Neural cell (in vitro differentiated cells): ENCODE results near the gene FAM193A. TPM values are rescaled to one million over a fixed set of nuclear protein-coding genes. Genes with fewer than 3 reads are reported as not detected.

ENCODE experiments used
- H2AFZ ChIP-seq: fragments of 200-600, 300-800 bp; sonication (generic), shearing (Covaris generic); 2 replicates; pipeline ENCODE4 v1.6.0; 2014; ENCODE audit warnings: low read depth, mild to moderate bottlenecking, antibody characterized with exemption, low read length, moderate library complexity
- H3F3A ChIP-seq: fragments of 200-600 bp; shearing (Covaris generic); 2 replicates; pipeline ENCODE4 v1.6.1; 2016; ENCODE audit warnings: mild to moderate bottlenecking, moderate library complexity, mixed read lengths, antibody characterized with exemption, low read length; ENCODE audit not compliant: insufficient read depth, poor library complexity, severe bottlenecking
- H3K27ac ChIP-seq: fragments of 200-600, 300-800 bp; sonication (generic), shearing (Covaris generic); 2 replicates; pipeline ENCODE4 v1.5.1; 2014; ENCODE audit warnings: mild to moderate bottlenecking, low read length, moderate library complexity
- H3K27me3 ChIP-seq: fragments of 300-800, 200-600 bp; sonication (generic), shearing (Covaris generic); 2 replicates; pipeline ENCODE4 v1.6.0; 2014; ENCODE audit warnings: mild to moderate bottlenecking, low read depth, low read length, moderate library complexity; ENCODE audit not compliant: insufficient read depth
- H3K36me3 ChIP-seq: fragments of 300-800, 200-600 bp; sonication (generic), shearing (Covaris generic); 2 replicates; pipeline ENCODE4 v1.5.1; 2014; ENCODE audit warnings: mild to moderate bottlenecking, antibody characterized with exemption, low read length, moderate library complexity; ENCODE audit not compliant: insufficient read depth
- H3K4me2 ChIP-seq: fragments of 300-800, 200-600 bp; sonication (generic), shearing (Covaris generic); 2 replicates; pipeline ENCODE4 v1.6.0; 2014; ENCODE audit warnings: mild to moderate bottlenecking, low read length
- H3K4me3 ChIP-seq: fragments of 300-800, 200-600 bp; sonication (generic), shearing (Covaris generic); 2 replicates; pipeline ENCODE4 v1.5.1; 2014; ENCODE audit warnings: mild to moderate bottlenecking, low read length, moderate library complexity
- H3K79me2 ChIP-seq: fragments of 200-600 bp; shearing (Covaris generic); replicated peaks from 2 replicates; pipeline ENCODE4 v1.6.0; 2014; ENCODE audit warnings: mild to moderate bottlenecking, low read length, moderate library complexity; ENCODE audit not compliant: insufficient read depth
- H3K9ac ChIP-seq: fragments of 300-800, 200-600 bp; sonication (generic), shearing (Covaris generic); 2 replicates; pipeline ENCODE4 v1.6.1; 2016; ENCODE audit warnings: mild to moderate bottlenecking, low read length, mixed read lengths
- H3K9me2 ChIP-seq: fragments of 200-600 bp; shearing (Covaris generic); 2 replicates; pipeline ENCODE4 v1.6.1; 2016; ENCODE audit warnings: mild to moderate bottlenecking, low read length, mixed read lengths; ENCODE audit not compliant: insufficient read depth
- H3K9me3 ChIP-seq: fragments of 200-600, 300-800 bp; sonication (generic), shearing (Covaris generic); 2 replicates; pipeline ENCODE4 v1.6.1; 2016; ENCODE audit warnings: mild to moderate bottlenecking, mixed run types, low read length, moderate library complexity, mixed read lengths
- H4K20me1 ChIP-seq: fragments of 200-600 bp; shearing (Covaris generic); 2 replicates; pipeline ENCODE4 v1.6.1; 2016; ENCODE audit warnings: mild to moderate bottlenecking, mixed run types; ENCODE audit not compliant: insufficient read depth
- EP300 ChIP-seq: fragments of 450-650 bp; conservative IDR thresholded peaks from 2 replicates; pipeline ENCODE4 v1.6.1; 2014; ENCODE audit warnings: antibody characterized with exemption, mild to moderate bottlenecking, moderate library complexity; ENCODE audit not compliant: poor library complexity, severe bottlenecking
- EZH2 ChIP-seq: fragments of 200-600, 300-800 bp; shearing (Covaris generic), sonication (generic); IDR thresholded peaks from 2 replicates; pipeline ENCODE4 v1.6.1; 2014; ENCODE audit warnings: antibody characterized with exemption, low read length, borderline replicate concordance, mild to moderate bottlenecking; ENCODE audit not compliant: insufficient read depth, poor library complexity, severe bottlenecking
- MXI1 ChIP-seq: fragments of 450-650 bp; conservative IDR thresholded peaks from 2 replicates; pipeline ENCODE4 v1.6.1; 2014; ENCODE audit warnings: antibody characterized with exemption, mild to moderate bottlenecking; ENCODE audit not compliant: poor library complexity, severe bottlenecking
- POLR2AphosphoS5 ChIP-seq: IDR thresholded peaks from 2 replicates; pipeline ENCODE4 v1.6.1; 2012
- RAD21 ChIP-seq: fragments of 450-650 bp; conservative IDR thresholded peaks from 2 replicates; pipeline ENCODE4 v1.6.1; 2014; ENCODE audit warnings: antibody characterized with exemption, mild to moderate bottlenecking, moderate library complexity
- SMC3 ChIP-seq: fragments of 450-650 bp; conservative IDR thresholded peaks from 2 replicates; pipeline ENCODE4 v1.6.1; 2014; ENCODE audit warnings: antibody characterized with exemption, mild to moderate bottlenecking, moderate library complexity; ENCODE audit not compliant: poor library complexity
- TAF1 ChIP-seq: IDR thresholded peaks from 2 replicates; pipeline ENCODE4 v1.6.1; 2012; ENCODE audit warnings: low read depth
- polyA plus RNA-seq: library from polyadenylated mRNA; depleted of rRNA; stranded (reverse); fragments of >200 nt; gene quantifications from 2 replicates; pipeline ENCODE4 v1.2.3, GENCODE V29; 2014
- TF ChIP-seq, protein P1 (sequence below): fragments of 450-650 bp; IDR thresholded peaks from 2 replicates; pipeline ENCODE4 v1.5.1; 2014; ENCODE audit warnings: antibody characterized with exemption, mild to moderate bottlenecking, moderate library complexity; ENCODE audit not compliant: poor library complexity, severe bottlenecking
- TF ChIP-seq, protein P2 (sequence below): IDR thresholded peaks from 2 replicates; pipeline ENCODE4 v1.6.1; 2012; ENCODE audit warnings: borderline replicate concordance

Gene FAM193A
- polyA plus RNA-seq, 1 donor from 2014 or later = 11.6 TPM

DNA sequence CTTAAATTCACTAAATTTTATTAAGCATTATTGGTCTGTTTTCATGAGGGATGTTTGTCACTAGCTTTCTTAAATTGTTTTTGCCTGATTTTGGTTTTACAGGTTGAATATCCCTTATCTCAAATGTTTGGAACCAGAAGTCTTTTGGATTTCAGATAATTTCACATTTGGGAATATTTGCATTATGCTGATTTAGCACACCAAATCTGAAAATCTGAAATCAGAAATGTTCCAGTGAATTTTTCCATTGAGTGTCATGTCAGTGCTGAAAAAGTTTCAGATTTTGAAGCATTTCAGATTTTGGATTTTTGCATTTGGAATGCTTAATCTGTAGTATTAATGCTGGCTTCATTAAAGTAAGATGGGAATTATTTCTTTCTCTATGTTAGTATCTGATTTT, 14.7 kb downstream of the FAM193A start:
- no peak for TF ChIP-seq EP300
- TF ChIP-seq TAF1 = no peak
- TF ChIP-seq EZH2 = no peak
- no peak for TF ChIP-seq RAD21
- TF ChIP-seq POLR2AphosphoS5 = no peak
- no peak for TF ChIP-seq MXI1
- TF ChIP-seq, protein P1, sequence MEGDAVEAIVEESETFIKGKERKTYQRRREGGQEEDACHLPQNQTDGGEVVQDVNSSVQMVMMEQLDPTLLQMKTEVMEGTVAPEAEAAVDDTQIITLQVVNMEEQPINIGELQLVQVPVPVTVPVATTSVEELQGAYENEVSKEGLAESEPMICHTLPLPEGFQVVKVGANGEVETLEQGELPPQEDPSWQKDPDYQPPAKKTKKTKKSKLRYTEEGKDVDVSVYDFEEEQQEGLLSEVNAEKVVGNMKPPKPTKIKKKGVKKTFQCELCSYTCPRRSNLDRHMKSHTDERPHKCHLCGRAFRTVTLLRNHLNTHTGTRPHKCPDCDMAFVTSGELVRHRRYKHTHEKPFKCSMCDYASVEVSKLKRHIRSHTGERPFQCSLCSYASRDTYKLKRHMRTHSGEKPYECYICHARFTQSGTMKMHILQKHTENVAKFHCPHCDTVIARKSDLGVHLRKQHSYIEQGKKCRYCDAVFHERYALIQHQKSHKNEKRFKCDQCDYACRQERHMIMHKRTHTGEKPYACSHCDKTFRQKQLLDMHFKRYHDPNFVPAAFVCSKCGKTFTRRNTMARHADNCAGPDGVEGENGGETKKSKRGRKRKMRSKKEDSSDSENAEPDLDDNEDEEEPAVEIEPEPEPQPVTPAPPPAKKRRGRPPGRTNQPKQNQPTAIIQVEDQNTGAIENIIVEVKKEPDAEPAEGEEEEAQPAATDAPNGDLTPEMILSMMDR = no peak
- TF ChIP-seq, protein P2, sequence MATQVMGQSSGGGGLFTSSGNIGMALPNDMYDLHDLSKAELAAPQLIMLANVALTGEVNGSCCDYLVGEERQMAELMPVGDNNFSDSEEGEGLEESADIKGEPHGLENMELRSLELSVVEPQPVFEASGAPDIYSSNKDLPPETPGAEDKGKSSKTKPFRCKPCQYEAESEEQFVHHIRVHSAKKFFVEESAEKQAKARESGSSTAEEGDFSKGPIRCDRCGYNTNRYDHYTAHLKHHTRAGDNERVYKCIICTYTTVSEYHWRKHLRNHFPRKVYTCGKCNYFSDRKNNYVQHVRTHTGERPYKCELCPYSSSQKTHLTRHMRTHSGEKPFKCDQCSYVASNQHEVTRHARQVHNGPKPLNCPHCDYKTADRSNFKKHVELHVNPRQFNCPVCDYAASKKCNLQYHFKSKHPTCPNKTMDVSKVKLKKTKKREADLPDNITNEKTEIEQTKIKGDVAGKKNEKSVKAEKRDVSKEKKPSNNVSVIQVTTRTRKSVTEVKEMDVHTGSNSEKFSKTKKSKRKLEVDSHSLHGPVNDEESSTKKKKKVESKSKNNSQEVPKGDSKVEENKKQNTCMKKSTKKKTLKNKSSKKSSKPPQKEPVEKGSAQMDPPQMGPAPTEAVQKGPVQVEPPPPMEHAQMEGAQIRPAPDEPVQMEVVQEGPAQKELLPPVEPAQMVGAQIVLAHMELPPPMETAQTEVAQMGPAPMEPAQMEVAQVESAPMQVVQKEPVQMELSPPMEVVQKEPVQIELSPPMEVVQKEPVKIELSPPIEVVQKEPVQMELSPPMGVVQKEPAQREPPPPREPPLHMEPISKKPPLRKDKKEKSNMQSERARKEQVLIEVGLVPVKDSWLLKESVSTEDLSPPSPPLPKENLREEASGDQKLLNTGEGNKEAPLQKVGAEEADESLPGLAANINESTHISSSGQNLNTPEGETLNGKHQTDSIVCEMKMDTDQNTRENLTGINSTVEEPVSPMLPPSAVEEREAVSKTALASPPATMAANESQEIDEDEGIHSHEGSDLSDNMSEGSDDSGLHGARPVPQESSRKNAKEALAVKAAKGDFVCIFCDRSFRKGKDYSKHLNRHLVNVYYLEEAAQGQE = no peak
- Histone ChIP-seq H2AFZ (no peak overlapping the region), H3K27ac (no peak overlapping the region), H3K9me3 (no peaks in the 10 kb centered on the region), H3K4me2 (no peak overlapping the region), H3K36me3 (no peaks in the 10 kb centered on the region), H4K20me1 (no peaks in the 10 kb centered on the region), H3K27me3 (no peaks in the 10 kb centered on the region), H3K9me2 (no peaks in the 10 kb centered on the region), H3F3A (no peaks in the 10 kb centered on the region), H3K79me2 (peaks cover 72% of the 10 kb centered on the region), H3K9ac (no peak overlapping the region), H3K4me3 (no peak overlapping the region)

DNA sequence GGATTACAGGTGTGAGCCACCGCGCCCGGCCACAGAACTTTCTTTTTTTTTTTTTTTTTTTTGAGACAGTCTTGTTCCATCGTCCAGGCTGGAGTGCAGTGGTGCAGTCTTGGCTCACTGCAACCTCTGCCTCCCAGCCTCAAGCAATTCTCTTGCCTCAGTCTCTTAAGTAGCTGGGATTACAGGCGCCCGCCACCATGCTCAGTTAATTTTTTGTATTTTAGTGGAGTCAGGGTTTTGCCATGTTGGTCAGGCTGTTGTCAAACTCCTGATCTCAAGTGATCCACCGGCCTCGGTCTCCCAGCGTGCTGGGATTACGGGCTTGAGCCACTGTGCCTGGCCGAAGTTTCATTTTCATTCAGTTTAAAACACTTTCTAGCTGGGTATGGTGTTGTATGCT, 16.4 kb downstream of the FAM193A start:
- H3K79me2 ChIP-seq = peaks cover 69% of the 10 kb centered on the region
- H3K9me2 ChIP-seq = no peaks in the 10 kb centered on the region
- no peaks in the 10 kb centered on the region for H3K27me3 ChIP-seq

More for the DNA sequence above, 16.4 kb downstream of the FAM193A start:
- Histone ChIP-seq H3K9ac (no peak overlapping the region), H4K20me1 (no peaks in the 10 kb centered on the region), H3K36me3 (no peaks in the 10 kb centered on the region), H3K9me3 (no peaks in the 10 kb centered on the region), H3K4me3 (no peak overlapping the region), H3K4me2 (no peak overlapping the region), H3K27ac (no peak overlapping the region), H3F3A (no peaks in the 10 kb centered on the region), H2AFZ (no peak overlapping the region)
- no peak for TF ChIP-seq EZH2
- TF ChIP-seq, protein P2 = no peak
- TF ChIP-seq POLR2AphosphoS5 = no peak
- TF ChIP-seq, protein P1 = no peak
- TF ChIP-seq SMC3 = no peak
- TF ChIP-seq TAF1 = no peak
